ENCODE measurements around the gene NBEA. TPM values are rescaled to one million over a fixed set of nuclear protein-coding genes. Genes with fewer than 3 reads are reported as not detected.
"Not testable (repeated sequence)": the region's sequence is repeated elsewhere in the genome, so short reads cannot be mapped to it uniquely, and the experiment has no call there.

NBEA gene
- total RNA-seq, 3 donors from 2014 or later (not counting 1 experiment from before 2014, with no cell fraction given) = 0.27 to 0.66 (median 0.33) TPM

DNA sequence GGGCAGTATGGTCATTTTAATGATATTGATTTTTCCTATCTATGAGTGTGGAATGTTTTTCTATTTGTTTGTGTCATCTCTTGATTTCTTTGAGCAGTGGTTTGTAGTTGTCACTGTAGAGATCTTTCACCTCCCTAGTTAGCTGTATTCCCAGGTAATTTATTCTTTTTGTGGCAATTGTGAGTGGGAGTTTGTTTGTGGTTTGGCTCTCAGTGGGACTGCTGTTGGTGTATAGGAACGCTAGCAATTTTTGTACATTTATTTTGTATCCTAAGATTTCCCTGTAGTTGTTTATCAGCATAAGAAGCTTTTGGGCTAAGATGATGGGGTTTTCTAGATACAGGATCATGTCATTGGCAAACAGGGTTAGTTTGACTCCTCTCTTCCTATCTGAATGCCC, 28.9 kb downstream of the NBEA start:
- Histone ChIP-seq H3K4me3 (ENCODE audit: low read length) (no peak overlapping the region), H3K27ac (ENCODE audit: low read length) (no peak overlapping the region), H3K4me1 (ENCODE audit: control insufficient read depth, insufficient read depth, low read length) (no peaks in the 10 kb centered on the region), H3K9me3 (ENCODE audit: control insufficient read depth, insufficient read depth, low read length) (peaks cover 12% of the 10 kb centered on the region), H3K36me3 (ENCODE audit: control insufficient read depth, insufficient read depth, low read length) (no peaks in the 10 kb centered on the region), H3K27me3 (ENCODE audit: control insufficient read depth, insufficient read depth, low read length) (no peaks in the 10 kb centered on the region)
- ATAC-seq (no peak), DNase-seq (no peak)
- intact Hi-C loops (cut with micrococcal nuclease) = no loop called here
- no peak for TF ChIP-seq CTCF (IDR thresholded peaks at IDR 0.05)
- Mint-ChIP-seq H3K4me3 (no peak overlapping the region), H3K36me3 (peaks cover 26% of the 10 kb centered on the region), H3K27me3 (ENCODE audit: low read depth in 2 of 2) (no peaks in the 10 kb centered on the region), H3K9me3 (peaks cover 27 to 28% of the 10 kb centered on the region in 2 donors), H3K4me1 (no peaks in the 10 kb centered on the region), H3K27ac (no peak overlapping the region)
- 40% methylated on average over 1 of the region's 1 CpG for WGBS (ENCODE audit: insufficient coverage)

- no peak for DNase-seq
- H3K9me3 Mint-ChIP-seq = peaks cover 26 to 27% of the 10 kb centered on the region in 2 donors
- Histone ChIP-seq H3K9me3 (ENCODE audit: control insufficient read depth, insufficient read depth, low read length) (peaks cover 12% of the 10 kb centered on the region), H3K27ac (ENCODE audit: low read length) (no peak overlapping the region), H3K4me1 (ENCODE audit: control insufficient read depth, insufficient read depth, low read length) (no peaks in the 10 kb centered on the region), H3K27me3 (ENCODE audit: control insufficient read depth, insufficient read depth, low read length) (no peaks in the 10 kb centered on the region), H3K4me3 (ENCODE audit: low read length) (no peak overlapping the region), H3K36me3 (ENCODE audit: control insufficient read depth, insufficient read depth, low read length) (no peaks in the 10 kb centered on the region)
- no peak for ATAC-seq
- H3K27me3 Mint-ChIP-seq (ENCODE audit: low read depth in 2 of 2) = no peaks in the 10 kb centered on the region
- no peak overlapping the region for H3K27ac Mint-ChIP-seq
- no peak overlapping the region for H3K4me3 Mint-ChIP-seq
- intact Hi-C loops (cut with micrococcal nuclease) = no loop called here
- 88% methylated on average over 2 of the region's 2 CpGs for WGBS (ENCODE audit: insufficient coverage)
- TF ChIP-seq CTCF (IDR thresholded peaks at IDR 0.05) = no peak
- no peaks in the 10 kb centered on the region for H3K4me1 Mint-ChIP-seq
- peaks cover 26% of the 10 kb centered on the region for H3K36me3 Mint-ChIP-seq
Measured at GRCh38 chr13:34971473-34971872, 29.4 kb downstream of the NBEA start.

- DNase-seq; H3K27ac ChIP-seq (ENCODE audit: low read length); H3K4me3 ChIP-seq (ENCODE audit: low read length); H3K36me3 Mint-ChIP-seq; intact Hi-C loops (cut with micrococcal nuclease); H3K36me3 ChIP-seq (ENCODE audit: control insufficient read depth, insufficient read depth, low read length); H3K27me3 Mint-ChIP-seq (ENCODE audit: low read depth in 2 of 2); H3K4me1 ChIP-seq (ENCODE audit: control insufficient read depth, insufficient read depth, low read length); H3K4me1 Mint-ChIP-seq; H3K4me3 Mint-ChIP-seq; H3K27me3 ChIP-seq (ENCODE audit: control insufficient read depth, insufficient read depth, low read length); ATAC-seq; H3K27ac Mint-ChIP-seq: not testable (repeated sequence)
- peaks cover 18% of the 10 kb centered on the region for H3K9me3 ChIP-seq (ENCODE audit: control insufficient read depth, insufficient read depth, low read length)
- peaks cover 14 to 17% of the 10 kb centered on the region in 2 donors for H3K9me3 Mint-ChIP-seq
- WGBS (ENCODE audit: insufficient coverage) = 96% methylated on average over 4 of the region's 5 CpGs
Measured at GRCh38 chr13:34985199-34985598, 43.1 kb downstream of the NBEA start.

GRCh38 chr13:34988330-34988791, 46.3 kb downstream of the NBEA start:
- no peak overlapping the region for H3K27ac ChIP-seq (ENCODE audit: low read length)
- no peaks in the 10 kb centered on the region for H3K27me3 Mint-ChIP-seq (ENCODE audit: low read depth in 2 of 2)
- H3K27me3 ChIP-seq (ENCODE audit: control insufficient read depth, insufficient read depth, low read length) = no peaks in the 10 kb centered on the region
- H3K27ac Mint-ChIP-seq = no peak overlapping the region
- H3K36me3 ChIP-seq (ENCODE audit: control insufficient read depth, insufficient read depth, low read length) = no peaks in the 10 kb centered on the region
- peaks cover 28 to 30% of the 10 kb centered on the region in 2 donors for H3K9me3 Mint-ChIP-seq
- H3K4me1 ChIP-seq (ENCODE audit: control insufficient read depth, insufficient read depth, low read length) = no peaks in the 10 kb centered on the region
- intact Hi-C loops (cut with micrococcal nuclease) = no loop called here
- DNase-seq = no peak
- 91% methylated on average over 10 of the region's 12 CpGs for WGBS (ENCODE audit: insufficient coverage)
- H3K4me1 Mint-ChIP-seq = no peaks in the 10 kb centered on the region
- H3K4me3 ChIP-seq (ENCODE audit: low read length) = no peak overlapping the region
- H3K4me3 Mint-ChIP-seq = no peak overlapping the region
- peaks cover 6% of the 10 kb centered on the region for H3K36me3 Mint-ChIP-seq
- ATAC-seq = no peak
- H3K9me3 ChIP-seq (ENCODE audit: control insufficient read depth, insufficient read depth, low read length) = peaks cover 26% of the 10 kb centered on the region
- no peak for TF ChIP-seq CTCF (IDR thresholded peaks at IDR 0.05)

All from natural killer cell (primary cell).